ENCODE measurements around the gene IRF9. TPM values are rescaled to one million over a fixed set of nuclear protein-coding genes. Genes with fewer than 3 reads are reported as not detected.

Gene IRF9
- polyA plus RNA-seq, 1 donor from 2014 or later = 136 TPM

DNA sequence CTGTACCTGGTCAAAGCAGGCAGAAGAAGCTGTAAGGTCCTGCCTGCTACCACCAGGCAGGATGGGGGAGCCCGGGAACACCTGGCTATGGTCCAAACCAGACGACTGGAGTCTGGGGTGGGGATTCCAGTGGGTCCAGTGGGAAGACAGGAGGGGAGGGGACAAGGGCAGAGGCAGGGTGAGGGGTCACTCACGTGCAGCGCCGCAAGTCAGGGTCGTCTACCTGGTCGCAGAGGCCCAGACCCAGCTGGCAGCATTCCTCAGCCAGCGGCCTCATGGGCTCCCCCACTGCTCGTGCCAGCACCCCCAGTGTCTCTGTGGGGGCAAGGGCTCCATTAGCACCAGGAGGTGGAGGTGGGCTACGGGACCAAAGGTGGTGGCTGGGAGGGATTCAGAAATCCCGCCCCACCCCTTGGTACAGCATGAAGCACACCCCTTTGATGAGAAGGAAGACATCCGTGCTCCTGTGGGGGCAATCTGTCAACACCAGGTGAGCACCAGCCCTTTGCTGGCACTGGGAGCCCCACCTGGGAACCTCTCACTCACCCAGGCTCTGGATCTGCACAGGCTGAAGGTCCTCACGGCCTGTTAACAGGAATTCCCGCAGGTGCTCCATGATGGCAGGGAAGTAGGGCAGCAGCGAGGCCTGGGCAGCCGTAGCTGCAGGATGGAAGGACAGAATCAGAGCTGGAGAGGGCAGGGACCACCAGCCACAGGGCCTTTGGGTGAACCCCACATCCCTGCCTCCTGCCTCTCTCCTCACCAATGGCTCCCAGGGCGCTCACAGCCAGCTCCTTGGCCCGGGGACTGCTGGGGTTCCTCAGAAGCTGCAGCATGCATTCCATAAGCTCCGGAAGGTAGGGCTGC is 23.3 kb downstream of the IRF9 start:
- peak overlapping the region in 1 of 3 donors; percentile 84 for H3K27ac Mint-ChIP-seq
- H3K27me3 Mint-ChIP-seq = no peaks in the 10 kb centered on the region
- H3K36me3 Mint-ChIP-seq = peaks cover 1% of the 10 kb centered on the region
- H3K4me3 Mint-ChIP-seq = peak overlapping the region in 1 of 4 donors; percentile 17
- peaks cover 10 to 12% (median 10%) of the 10 kb centered on the region in 3 donors for H3K4me1 Mint-ChIP-seq
- H3K9me3 Mint-ChIP-seq = no peaks in the 10 kb centered on the region

DNA sequence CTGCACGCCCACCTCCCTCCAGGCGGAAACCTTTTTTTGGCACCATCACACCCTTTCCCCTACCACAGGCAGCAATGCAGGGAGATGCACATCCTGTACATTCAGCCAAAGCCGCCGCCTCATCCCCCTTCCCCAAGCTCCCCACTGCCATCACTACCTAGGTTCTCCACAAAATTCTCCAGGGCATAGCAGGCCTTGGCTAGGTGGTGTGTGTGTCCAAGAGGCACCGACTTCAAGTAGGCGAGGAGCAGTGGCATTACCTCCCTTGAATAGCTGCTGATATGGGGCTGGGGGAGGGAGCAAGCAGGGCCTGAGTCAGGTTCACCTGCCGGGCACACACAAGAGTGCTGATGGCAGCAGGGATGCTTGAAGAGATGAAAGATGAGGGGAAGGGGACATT is 24.0 kb downstream of the IRF9 start:
- H3K27ac Mint-ChIP-seq = peak overlapping the region in 1 of 3 donors; percentile 84
- H3K27me3 Mint-ChIP-seq = no peaks in the 10 kb centered on the region
- peaks cover 11 to 13% (median 13%) of the 10 kb centered on the region in 3 donors for H3K4me1 Mint-ChIP-seq
- H3K36me3 Mint-ChIP-seq = peaks cover 1% of the 10 kb centered on the region
- H3K9me3 Mint-ChIP-seq = no peaks in the 10 kb centered on the region
- H3K4me3 Mint-ChIP-seq = no peak overlapping the region

- Mint-ChIP-seq H3K9me3 (no peaks in the 10 kb centered on the region), H3K4me3 (no peak overlapping the region), H3K27ac (peak overlapping the region in 1 of 3 donors; percentile 84), H3K4me1 (peaks cover 11 to 14% (median 13%) of the 10 kb centered on the region in 3 donors), H3K27me3 (no peaks in the 10 kb centered on the region), H3K36me3 (peaks cover 1% of the 10 kb centered on the region)
These were observed 24.7 kb downstream of the IRF9 start for GRCh38 chr14:24185741-24186140.

GRCh38 chr14:24186831-24187538 is 25.9 kb downstream of the IRF9 start:
- H3K4me1 Mint-ChIP-seq = peaks cover 11 to 14% (median 13%) of the 10 kb centered on the region in 3 donors
- peaks cover 1% of the 10 kb centered on the region for H3K36me3 Mint-ChIP-seq

GRCh38 chr14:24187539-24187915 is 26.5 kb downstream of the IRF9 start:
- Mint-ChIP-seq H3K9me3 (no peaks in the 10 kb centered on the region), H3K4me1 (peaks cover 15 to 17% (median 16%) of the 10 kb centered on the region in 3 donors), H3K36me3 (peaks cover 1% of the 10 kb centered on the region)

More at GRCh38 chr14:24186831-24187538, 25.9 kb downstream of the IRF9 start:
- Mint-ChIP-seq H3K27me3 (no peaks in the 10 kb centered on the region), H3K27ac (peak overlapping the region in 2 of 3 donors; percentile 96 to 99), H3K4me3 (peak overlapping the region; percentile 34 to 100 (median 79)), H3K9me3 (no peaks in the 10 kb centered on the region)

DNA sequence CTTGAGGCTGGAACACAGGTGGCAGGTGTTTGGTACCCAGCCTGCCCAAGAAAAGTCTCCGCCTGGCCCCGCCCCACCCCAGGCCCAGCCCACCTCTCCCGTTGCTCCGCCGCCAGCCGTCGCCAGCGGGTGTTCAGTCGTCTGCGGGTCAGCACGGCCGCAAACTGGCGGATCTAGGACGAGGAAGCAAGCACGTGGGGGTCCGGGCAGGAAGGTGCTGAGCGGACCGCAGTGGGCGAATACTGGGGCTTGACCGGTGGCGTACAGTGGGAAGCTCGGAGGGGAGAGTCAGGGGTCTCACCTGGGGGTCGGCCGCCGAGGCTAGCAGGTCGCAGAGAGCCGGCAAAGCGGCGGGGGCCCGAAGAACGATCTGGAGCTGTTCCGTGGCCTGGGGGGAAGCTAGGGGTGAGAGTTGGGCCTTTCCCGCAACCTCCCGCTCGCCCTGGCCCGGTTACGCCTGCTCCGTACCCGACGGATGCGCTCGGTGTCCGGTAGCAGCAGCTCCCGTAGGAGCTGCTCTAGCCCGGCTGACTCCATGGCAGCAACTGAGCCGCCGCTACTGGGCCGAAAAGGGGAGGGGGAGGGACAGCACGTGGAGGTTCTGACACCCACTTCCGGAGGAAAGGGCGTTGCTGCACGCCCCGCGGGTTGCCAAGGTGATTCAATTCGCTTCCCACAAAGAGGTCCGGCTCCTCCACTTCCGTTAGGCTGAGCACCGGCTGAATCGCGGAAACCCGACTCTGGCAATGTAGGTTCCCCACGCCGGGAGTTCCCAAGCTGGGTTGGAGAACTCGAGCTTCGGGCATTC is 27.4 kb downstream of the IRF9 start, which contains the start of gene IPO4:
Gene IPO4 (minus strand): TSS at position 566 of the 808 bp plus-strand sequence. CDS start 29 bp downstream, at position 537.
- Mint-ChIP-seq H3K9me3 (no peaks in the 10 kb centered on the region), H3K27me3 (no peaks in the 10 kb centered on the region), H3K4me3 (peak within 1 kb of the TSS; percentile 90 to 100 (median 96)), H3K4me1 (peaks cover 16 to 18% (median 17%) of the 10 kb centered on the region in 3 donors), H3K36me3 (peaks cover 1% of the 10 kb centered on the region), H3K27ac (peak within 1 kb of the TSS; percentile 88 to 99 (median 95))

More at GRCh38 chr14:24187539-24187915, 26.5 kb downstream of the IRF9 start:
- Mint-ChIP-seq H3K27ac (peak overlapping the region in 2 of 3 donors; percentile 88 to 99), H3K27me3 (no peaks in the 10 kb centered on the region), H3K4me3 (peak overlapping the region; percentile 84 to 100 (median 94))

DNA sequence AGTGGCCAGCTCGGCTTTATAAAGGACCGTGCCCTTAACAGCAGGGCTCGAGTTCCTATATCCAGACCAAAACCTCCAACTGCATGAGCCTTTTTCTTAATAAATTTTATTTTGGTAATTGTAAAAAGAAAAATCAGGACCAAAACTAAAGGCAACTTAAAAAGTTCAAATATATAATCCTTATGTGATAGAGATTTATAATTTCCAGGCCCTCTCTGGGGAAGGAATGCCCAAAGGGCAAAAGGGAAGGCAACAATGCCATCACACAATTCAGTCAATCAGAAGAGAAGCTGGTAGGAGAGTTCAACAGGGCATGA is 28.0 kb downstream of the IRF9 start:
- no peaks in the 10 kb centered on the region for H3K9me3 Mint-ChIP-seq
- peak overlapping the region; percentile 90 to 100 (median 96) for H3K4me3 Mint-ChIP-seq
- H3K4me1 Mint-ChIP-seq = peaks cover 18 to 19% (median 18%) of the 10 kb centered on the region in 3 donors
- peaks cover 1% of the 10 kb centered on the region for H3K36me3 Mint-ChIP-seq
- peak overlapping the region; percentile 88 to 99 (median 95) for H3K27ac Mint-ChIP-seq
- H3K27me3 Mint-ChIP-seq = no peaks in the 10 kb centered on the region

DNA sequence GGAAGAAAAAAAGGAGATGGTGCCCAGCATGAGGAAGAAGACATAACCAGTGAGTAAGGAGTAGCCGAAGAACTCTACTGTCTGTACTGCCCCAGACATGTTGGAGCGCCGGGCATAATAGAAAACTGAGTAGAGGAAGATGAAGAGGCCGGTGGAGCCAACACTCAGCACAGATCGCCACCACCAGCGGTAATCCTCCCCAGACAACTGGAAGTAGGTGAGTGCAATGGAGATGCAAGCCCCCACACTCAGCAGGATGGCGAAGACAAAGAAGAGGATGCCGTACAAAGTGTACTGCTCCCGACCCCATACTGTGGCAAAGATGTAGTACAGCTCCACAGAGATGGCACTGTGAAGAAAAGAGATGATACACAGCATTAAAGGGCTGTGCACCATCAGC is 28.4 kb downstream of the IRF9 start:
- H3K27ac Mint-ChIP-seq = peak overlapping the region; percentile 88 to 99 (median 95)
- no peaks in the 10 kb centered on the region for H3K27me3 Mint-ChIP-seq
- H3K36me3 Mint-ChIP-seq = peaks cover 1% of the 10 kb centered on the region
- peak overlapping the region in 2 of 4 donors; percentile 48 to 100 for H3K4me3 Mint-ChIP-seq
- H3K4me1 Mint-ChIP-seq = peaks cover 22 to 24% (median 23%) of the 10 kb centered on the region in 3 donors
- H3K9me3 Mint-ChIP-seq = no peaks in the 10 kb centered on the region

DNA sequence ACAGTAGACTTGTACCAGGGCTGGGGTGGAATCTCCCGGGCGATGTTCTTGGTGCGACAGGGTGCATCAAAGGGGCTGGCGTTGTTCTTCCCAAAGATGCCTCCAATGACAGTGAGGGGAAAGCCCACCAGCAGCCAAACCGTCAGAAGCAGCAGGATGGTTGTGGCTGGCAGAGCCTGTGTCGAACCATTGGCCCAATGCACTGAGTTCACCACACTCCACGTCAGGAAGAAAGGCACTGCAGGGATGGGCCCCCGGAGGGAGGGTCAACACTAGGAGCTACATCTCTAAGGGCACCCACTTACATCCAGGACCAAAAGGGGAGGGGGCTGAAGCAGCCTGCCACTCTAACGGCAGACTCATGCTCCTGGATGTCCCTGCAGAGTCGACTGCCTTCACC is 29.4 kb downstream of the IRF9 start:
- Mint-ChIP-seq H3K36me3 (peaks cover 1% of the 10 kb centered on the region), H3K27ac (peak overlapping the region in 1 of 3 donors; percentile 99), H3K4me1 (peaks cover 25 to 26% (median 25%) of the 10 kb centered on the region in 3 donors), H3K9me3 (no peaks in the 10 kb centered on the region), H3K4me3 (peak overlapping the region in 1 of 4 donors; percentile 100), H3K27me3 (no peaks in the 10 kb centered on the region)

DNA sequence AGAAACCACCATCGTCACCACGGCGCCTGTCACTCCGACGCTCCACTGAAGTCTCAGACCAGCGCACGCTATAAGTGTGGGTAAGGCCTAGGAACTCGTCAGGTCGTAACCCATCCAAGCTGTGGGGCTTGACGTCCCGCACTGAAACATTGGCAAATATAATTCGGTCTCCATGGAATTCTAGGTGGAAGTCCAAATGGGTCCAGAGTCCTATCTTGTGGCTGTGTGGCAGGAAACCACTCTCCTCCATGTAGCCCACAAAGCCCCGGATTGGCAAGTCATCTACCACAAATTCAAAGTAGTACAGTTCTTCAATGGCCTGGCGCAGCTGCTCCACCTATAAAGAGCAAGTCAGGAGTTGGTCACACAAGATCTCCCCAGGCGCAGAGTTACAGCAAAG is 31.9 kb downstream of the IRF9 start:
- H3K27ac Mint-ChIP-seq = peak overlapping the region in 1 of 3 donors; percentile 77
- peaks cover 27 to 33% (median 32%) of the 10 kb centered on the region in 3 donors for H3K4me1 Mint-ChIP-seq
- H3K4me3 Mint-ChIP-seq = peak overlapping the region in 2 of 4 donors; percentile 37 to 87
- H3K36me3 Mint-ChIP-seq = no peaks in the 10 kb centered on the region
- H3K27me3 Mint-ChIP-seq = no peaks in the 10 kb centered on the region
- no peaks in the 10 kb centered on the region for H3K9me3 Mint-ChIP-seq

- Mint-ChIP-seq H3K27ac (peak overlapping the region; percentile 90 to 99 (median 99)), H3K36me3 (no peaks in the 10 kb centered on the region), H3K4me1 (peaks cover 31 to 34% (median 32%) of the 10 kb centered on the region in 3 donors), H3K27me3 (no peaks in the 10 kb centered on the region), H3K4me3 (peak overlapping the region; percentile 93 to 97 (median 96)), H3K9me3 (no peaks in the 10 kb centered on the region)
These were observed 33.3 kb downstream of the IRF9 start for GRCh38 chr14:24194186-24194872.

DNA sequence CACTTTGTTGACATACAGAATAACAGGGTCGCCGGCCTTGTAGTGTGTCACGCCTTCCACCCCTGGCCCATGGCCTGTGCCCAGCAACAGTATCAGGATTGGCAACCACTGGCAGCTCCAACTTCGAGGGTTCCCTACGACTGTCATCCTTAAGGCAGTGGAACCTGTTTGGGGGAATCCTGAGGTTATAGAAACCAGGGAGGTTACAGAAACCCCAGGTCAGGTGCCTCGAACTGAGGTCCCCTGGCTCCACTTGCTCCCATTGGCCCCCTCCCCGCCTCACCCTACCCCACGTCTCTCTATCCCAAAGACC is 33.8 kb downstream of the IRF9 start:
- peaks cover 30 to 32% (median 31%) of the 10 kb centered on the region in 3 donors for H3K4me1 Mint-ChIP-seq
- no peaks in the 10 kb centered on the region for H3K36me3 Mint-ChIP-seq
- H3K27me3 Mint-ChIP-seq = no peaks in the 10 kb centered on the region
- peak overlapping the region; percentile 99 for H3K27ac Mint-ChIP-seq
- peak overlapping the region; percentile 93 to 97 (median 96) for H3K4me3 Mint-ChIP-seq
- H3K9me3 Mint-ChIP-seq = no peaks in the 10 kb centered on the region

GRCh38 chr14:24195186-24196070 is 34.4 kb downstream of the IRF9 start, which contains the start of gene TM9SF1:
Gene TM9SF1 (minus strand): TSS chr14:24195441. CDS start chr14:24195019, 422 bp downstream.
- Mint-ChIP-seq H3K4me1 (peaks cover 30 to 31% (median 31%) of the 10 kb centered on the region in 3 donors), H3K36me3 (no peaks in the 10 kb centered on the region), H3K27me3 (no peaks in the 10 kb centered on the region), H3K9me3 (no peaks in the 10 kb centered on the region), H3K4me3 (peak within 1 kb of the TSS; percentile 93 to 97 (median 96)), H3K27ac (peak within 1 kb of the TSS; percentile 99)

Data from IgD-negative memory B cell (primary cell).